SK-N-SH treated with all-trans-retinoic acid at 6 μM for 48 hours (cell line): ENCODE results near the gene TFEB.

Experiments used
- ATAC-seq: fragments of 200-7000 bp; cut with Tn5 transposase; 3 replicates; pipeline ENCODE4 v1.9.1; 2020; ENCODE audit warnings: mild to moderate bottlenecking, moderate library complexity
- ARNTL ChIP-seq: fragments of 450-650 bp; formaldehyde crosslinking; IDR thresholded peaks from 2 replicates; pipeline ENCODE4 v1.5.0; 2020; ENCODE audit warnings: low read depth, mild to moderate bottlenecking, moderate library complexity, borderline replicate concordance
- BACH2 ChIP-seq: fragments of 250-450 bp; sonication (Bioruptor Pico); IDR thresholded peaks from 2 replicates; pipeline ENCODE4 v1.9.0; 2021; ENCODE audit warnings: mild to moderate bottlenecking, borderline replicate concordance
- CSDC2 ChIP-seq: fragments of 250-450 bp; sonication (Bioruptor Pico); IDR thresholded peaks from 2 replicates; pipeline ENCODE4 v1.5.0; 2020; ENCODE audit warnings: mild to moderate bottlenecking, moderate library complexity
- ESRRG ChIP-seq: fragments of 250-450 bp; sonication (Bioruptor Pico); IDR thresholded peaks from 2 replicates; pipeline ENCODE4 v1.6.1; 2021; ENCODE audit warnings: mild to moderate bottlenecking
- GLIS3 ChIP-seq: fragments of 250-450 bp; sonication (Bioruptor Pico); IDR thresholded peaks from 2 replicates; pipeline ENCODE4 v1.5.0; 2020; ENCODE audit warnings: mild to moderate bottlenecking, moderate library complexity
- OSR1 ChIP-seq: fragments of 250-450 bp; sonication (Bioruptor Pico); IDR thresholded peaks from 2 replicates; pipeline ENCODE4 v1.8.0; 2022; ENCODE audit warnings: moderate library complexity, mild to moderate bottlenecking, inconsistent platforms
- PPARA ChIP-seq: fragments of 250-450 bp; sonication (Bioruptor Pico); IDR thresholded peaks from 2 replicates; pipeline ENCODE4 v1.5.0; 2020; ENCODE audit warnings: mild to moderate bottlenecking, borderline replicate concordance
- RARB ChIP-seq: fragments of 250-450 bp; sonication (Bioruptor Pico); IDR thresholded peaks from 2 replicates; pipeline ENCODE4 v1.8.0; 2021; ENCODE audit warnings: mild to moderate bottlenecking, moderate library complexity
- SNAI2 ChIP-seq: fragments of 250-450 bp; sonication (Bioruptor Pico); IDR thresholded peaks from 2 replicates; pipeline ENCODE4 v1.5.0; 2020; ENCODE audit warnings: mild to moderate bottlenecking, moderate library complexity
- TOX ChIP-seq: fragments of 250-450 bp; sonication (Bioruptor Pico); IDR thresholded peaks from 2 replicates; pipeline ENCODE4 v1.8.0; 2021; ENCODE audit warnings: mild to moderate bottlenecking, moderate library complexity, borderline replicate concordance
- ZC3H10 ChIP-seq: fragments of 250-450 bp; sonication (Bioruptor Pico); IDR thresholded peaks from 2 replicates; pipeline ENCODE4 v1.5.1; 2021; ENCODE audit warnings: mild to moderate bottlenecking, moderate library complexity
- ZFP30 ChIP-seq: fragments of 450-650 bp; formaldehyde crosslinking; IDR thresholded peaks from 2 replicates; pipeline ENCODE4 v1.5.0; 2022; ENCODE audit warnings: mild to moderate bottlenecking, moderate library complexity
- ZNF70 ChIP-seq: fragments of 450-650 bp; formaldehyde crosslinking; IDR thresholded peaks from 2 replicates; pipeline ENCODE4 v1.5.0; 2020; ENCODE audit warnings: mild to moderate bottlenecking, moderate library complexity
- ZNF8 ChIP-seq: fragments of 450-650 bp; formaldehyde crosslinking; IDR thresholded peaks from 2 replicates; pipeline ENCODE4 v1.5.0; 2020; ENCODE audit warnings: mild to moderate bottlenecking, moderate library complexity
- TF ChIP-seq, protein P1 (sequence below): fragments of 250-450 bp; sonication (Bioruptor Pico); IDR thresholded peaks from 2 replicates; pipeline ENCODE4 v1.8.0; 2021; ENCODE audit warnings: low read depth, mild to moderate bottlenecking, moderate library complexity, borderline replicate concordance
- TF ChIP-seq, protein P2 (sequence below): fragments of 250-450 bp; sonication (Bioruptor Pico); IDR thresholded peaks from 2 replicates; pipeline ENCODE4 v1.8.0; 2020; ENCODE audit warnings: mild to moderate bottlenecking, moderate library complexity, borderline replicate concordance
- TF ChIP-seq, protein P3 (sequence below): fragments of 250-450 bp; sonication (Bioruptor Pico); IDR thresholded peaks from 2 replicates; pipeline ENCODE4 v1.5.1; 2021; ENCODE audit warnings: mild to moderate bottlenecking, moderate library complexity
- TF ChIP-seq, protein P4 (sequence below): fragments of 250-450 bp; sonication (Bioruptor Pico); IDR thresholded peaks from 2 replicates; pipeline ENCODE4 v1.5.0; 2020; ENCODE audit warnings: mild to moderate bottlenecking, moderate library complexity
- TF ChIP-seq, protein P5 (sequence below): fragments of 250-450 bp; sonication (Bioruptor Pico); IDR thresholded peaks from 2 replicates; pipeline ENCODE4 v1.5.1; 2020; ENCODE audit warnings: low read depth, mild to moderate bottlenecking, moderate library complexity

Gene TFEB

DNA sequence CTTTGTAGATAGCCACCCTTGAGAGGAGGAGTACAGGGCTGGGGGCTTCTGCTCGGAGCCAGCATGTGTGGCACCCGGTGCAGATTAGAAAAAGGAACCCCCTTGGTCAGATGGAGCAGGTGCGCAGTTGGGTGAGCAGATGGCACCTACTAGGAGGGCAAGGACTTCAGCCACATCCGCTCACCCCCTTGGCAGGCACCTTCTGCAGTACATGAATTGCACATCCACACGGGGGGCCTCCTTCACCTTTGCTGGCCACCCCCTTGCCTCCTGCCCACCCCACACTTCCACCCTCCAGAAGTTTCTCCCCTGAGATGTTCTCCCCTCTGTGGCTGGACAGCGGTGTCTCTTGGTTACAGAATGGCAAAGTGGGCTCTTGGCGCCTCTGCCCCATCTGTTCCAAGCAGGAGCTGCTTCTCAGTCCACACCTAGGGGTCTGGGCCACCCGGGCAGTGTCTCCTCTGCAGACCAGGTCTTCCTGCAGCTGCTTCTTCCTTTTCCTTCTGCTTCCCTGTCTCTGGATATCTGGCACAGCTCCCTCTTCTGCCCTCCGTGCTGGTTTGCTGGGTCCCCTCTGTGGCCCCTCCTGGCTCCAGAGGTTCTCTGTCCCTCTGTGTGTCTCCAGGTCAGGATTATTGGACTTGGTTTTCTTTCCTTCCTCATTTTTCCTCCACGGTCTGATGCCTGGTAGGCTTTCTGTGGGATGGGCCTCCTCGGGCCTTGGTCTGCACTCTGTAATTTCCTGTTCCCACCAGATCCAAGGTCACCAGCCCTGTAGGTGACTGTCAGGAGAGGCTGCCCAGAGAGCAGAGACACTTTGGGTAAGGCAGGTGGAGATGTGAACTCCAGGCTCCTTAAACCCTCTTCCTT, 93.1 kb downstream of the TFEB start:
- TF ChIP-seq, protein P1, sequence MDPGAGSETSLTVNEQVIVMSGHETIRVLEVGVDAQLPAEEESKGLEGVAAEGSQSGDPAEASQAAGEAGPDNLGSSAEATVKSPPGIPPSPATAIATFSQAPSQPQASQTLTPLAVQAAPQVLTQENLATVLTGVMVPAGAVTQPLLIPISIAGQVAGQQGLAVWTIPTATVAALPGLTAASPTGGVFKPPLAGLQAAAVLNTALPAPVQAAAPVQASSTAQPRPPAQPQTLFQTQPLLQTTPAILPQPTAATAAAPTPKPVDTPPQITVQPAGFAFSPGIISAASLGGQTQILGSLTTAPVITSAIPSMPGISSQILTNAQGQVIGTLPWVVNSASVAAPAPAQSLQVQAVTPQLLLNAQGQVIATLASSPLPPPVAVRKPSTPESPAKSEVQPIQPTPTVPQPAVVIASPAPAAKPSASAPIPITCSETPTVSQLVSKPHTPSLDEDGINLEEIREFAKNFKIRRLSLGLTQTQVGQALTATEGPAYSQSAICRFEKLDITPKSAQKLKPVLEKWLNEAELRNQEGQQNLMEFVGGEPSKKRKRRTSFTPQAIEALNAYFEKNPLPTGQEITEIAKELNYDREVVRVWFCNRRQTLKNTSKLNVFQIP (CRISPR knock-in tag), result no peak
- TF ChIP-seq PPARA (CRISPR knock-in tag) (no peak), ZNF8 (CRISPR knock-in tag) (no peak)
- no peak for ATAC-seq

DNA sequence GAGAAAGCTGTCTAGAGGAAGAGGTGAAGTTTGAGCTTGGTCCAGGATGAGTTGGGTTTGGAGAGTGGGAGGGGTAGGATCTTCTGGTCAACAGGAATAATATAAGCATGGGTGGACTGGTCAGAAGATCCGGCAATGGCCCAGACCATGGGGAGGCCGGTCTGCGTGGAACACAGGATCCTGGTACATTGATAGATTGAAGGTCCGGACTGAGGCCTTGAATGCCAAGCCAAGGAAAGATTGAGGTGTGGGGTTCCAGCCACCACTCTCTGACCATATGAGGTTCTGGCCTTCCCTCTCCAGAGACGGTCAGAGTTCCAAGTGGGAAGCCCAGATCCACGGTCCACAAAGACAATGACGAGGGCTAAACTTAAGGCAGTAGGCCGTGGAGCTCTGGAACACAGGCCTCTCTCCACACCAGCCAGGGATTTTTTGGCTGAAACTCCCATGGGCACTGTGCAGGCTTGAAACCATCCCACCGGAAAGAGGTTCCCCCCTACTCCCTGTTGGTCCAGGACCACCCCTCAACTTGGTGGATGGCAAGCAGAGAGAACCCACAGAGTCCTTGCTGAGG, 94.0 kb downstream of the TFEB start:
- ATAC-seq, result no peak
- TF ChIP-seq OSR1 (CRISPR knock-in tag), result no peak
- TF ChIP-seq, all 23 proteins: peak for 0

DNA sequence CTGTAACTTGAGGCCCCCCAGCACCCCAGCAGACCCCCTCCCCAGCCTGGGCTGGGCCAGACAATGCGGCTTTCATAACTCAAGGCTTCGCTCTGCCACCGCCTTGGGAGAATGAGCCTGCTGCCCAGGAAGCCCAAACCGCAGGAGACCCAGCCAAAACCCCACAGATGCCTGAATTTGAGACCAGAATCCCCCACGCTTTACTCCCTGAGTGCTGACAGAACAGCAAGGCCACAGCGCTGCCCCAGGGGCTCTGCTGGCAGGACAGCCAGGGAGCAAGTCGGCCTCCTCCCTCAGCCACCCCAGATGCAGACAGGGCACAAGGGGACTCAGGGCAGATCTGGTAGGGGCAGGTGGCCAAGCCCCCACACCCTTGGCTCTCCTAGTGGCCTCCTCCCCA, 95.0 kb downstream of the TFEB start:
- TF ChIP-seq, protein P1 (CRISPR knock-in tag), result no peak
- TF ChIP-seq GLIS3, result no peak
- TF ChIP-seq OSR1 (CRISPR knock-in tag), result no peak
- TF ChIP-seq ZNF70 (CRISPR knock-in tag), result no peak
- no peak for TF ChIP-seq ARNTL
- no peak for TF ChIP-seq CSDC2 (CRISPR knock-in tag)
- TF ChIP-seq BACH2 (CRISPR knock-in tag), result no peak
- TF ChIP-seq, protein P2, sequence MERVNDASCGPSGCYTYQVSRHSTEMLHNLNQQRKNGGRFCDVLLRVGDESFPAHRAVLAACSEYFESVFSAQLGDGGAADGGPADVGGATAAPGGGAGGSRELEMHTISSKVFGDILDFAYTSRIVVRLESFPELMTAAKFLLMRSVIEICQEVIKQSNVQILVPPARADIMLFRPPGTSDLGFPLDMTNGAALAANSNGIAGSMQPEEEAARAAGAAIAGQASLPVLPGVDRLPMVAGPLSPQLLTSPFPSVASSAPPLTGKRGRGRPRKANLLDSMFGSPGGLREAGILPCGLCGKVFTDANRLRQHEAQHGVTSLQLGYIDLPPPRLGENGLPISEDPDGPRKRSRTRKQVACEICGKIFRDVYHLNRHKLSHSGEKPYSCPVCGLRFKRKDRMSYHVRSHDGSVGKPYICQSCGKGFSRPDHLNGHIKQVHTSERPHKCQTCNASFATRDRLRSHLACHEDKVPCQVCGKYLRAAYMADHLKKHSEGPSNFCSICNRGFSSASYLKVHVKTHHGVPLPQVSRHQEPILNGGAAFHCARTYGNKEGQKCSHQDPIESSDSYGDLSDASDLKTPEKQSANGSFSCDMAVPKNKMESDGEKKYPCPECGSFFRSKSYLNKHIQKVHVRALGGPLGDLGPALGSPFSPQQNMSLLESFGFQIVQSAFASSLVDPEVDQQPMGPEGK, result no peak
- TF ChIP-seq PPARA (CRISPR knock-in tag), result no peak
- TF ChIP-seq TOX (CRISPR knock-in tag), result no peak
- TF ChIP-seq SNAI2 (CRISPR knock-in tag), result no peak
- TF ChIP-seq, protein P3, sequence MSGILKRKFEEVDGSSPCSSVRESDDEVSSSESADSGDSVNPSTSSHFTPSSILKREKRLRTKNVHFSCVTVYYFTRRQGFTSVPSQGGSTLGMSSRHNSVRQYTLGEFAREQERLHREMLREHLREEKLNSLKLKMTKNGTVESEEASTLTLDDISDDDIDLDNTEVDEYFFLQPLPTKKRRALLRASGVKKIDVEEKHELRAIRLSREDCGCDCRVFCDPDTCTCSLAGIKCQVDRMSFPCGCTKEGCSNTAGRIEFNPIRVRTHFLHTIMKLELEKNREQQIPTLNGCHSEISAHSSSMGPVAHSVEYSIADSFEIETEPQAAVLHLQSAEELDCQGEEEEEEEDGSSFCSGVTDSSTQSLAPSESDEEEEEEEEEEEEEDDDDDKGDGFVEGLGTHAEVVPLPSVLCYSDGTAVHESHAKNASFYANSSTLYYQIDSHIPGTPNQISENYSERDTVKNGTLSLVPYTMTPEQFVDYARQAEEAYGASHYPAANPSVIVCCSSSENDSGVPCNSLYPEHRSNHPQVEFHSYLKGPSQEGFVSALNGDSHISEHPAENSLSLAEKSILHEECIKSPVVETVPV (CRISPR knock-in tag), result no peak
- no peak for TF ChIP-seq RARB
- no peak for TF ChIP-seq ESRRG (CRISPR knock-in tag)
- TF ChIP-seq ZC3H10 (CRISPR knock-in tag), result no peak
- no peak for TF ChIP-seq ZFP30 (CRISPR knock-in tag)
- TF ChIP-seq, protein P4, sequence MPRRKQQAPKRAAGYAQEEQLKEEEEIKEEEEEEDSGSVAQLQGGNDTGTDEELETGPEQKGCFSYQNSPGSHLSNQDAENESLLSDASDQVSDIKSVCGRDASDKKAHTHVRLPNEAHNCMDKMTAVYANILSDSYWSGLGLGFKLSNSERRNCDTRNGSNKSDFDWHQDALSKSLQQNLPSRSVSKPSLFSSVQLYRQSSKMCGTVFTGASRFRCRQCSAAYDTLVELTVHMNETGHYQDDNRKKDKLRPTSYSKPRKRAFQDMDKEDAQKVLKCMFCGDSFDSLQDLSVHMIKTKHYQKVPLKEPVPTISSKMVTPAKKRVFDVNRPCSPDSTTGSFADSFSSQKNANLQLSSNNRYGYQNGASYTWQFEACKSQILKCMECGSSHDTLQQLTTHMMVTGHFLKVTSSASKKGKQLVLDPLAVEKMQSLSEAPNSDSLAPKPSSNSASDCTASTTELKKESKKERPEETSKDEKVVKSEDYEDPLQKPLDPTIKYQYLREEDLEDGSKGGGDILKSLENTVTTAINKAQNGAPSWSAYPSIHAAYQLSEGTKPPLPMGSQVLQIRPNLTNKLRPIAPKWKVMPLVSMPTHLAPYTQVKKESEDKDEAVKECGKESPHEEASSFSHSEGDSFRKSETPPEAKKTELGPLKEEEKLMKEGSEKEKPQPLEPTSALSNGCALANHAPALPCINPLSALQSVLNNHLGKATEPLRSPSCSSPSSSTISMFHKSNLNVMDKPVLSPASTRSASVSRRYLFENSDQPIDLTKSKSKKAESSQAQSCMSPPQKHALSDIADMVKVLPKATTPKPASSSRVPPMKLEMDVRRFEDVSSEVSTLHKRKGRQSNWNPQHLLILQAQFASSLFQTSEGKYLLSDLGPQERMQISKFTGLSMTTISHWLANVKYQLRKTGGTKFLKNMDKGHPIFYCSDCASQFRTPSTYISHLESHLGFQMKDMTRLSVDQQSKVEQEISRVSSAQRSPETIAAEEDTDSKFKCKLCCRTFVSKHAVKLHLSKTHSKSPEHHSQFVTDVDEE (CRISPR knock-in tag), result no peak
- TF ChIP-seq ZNF8 (CRISPR knock-in tag), result no peak
- TF ChIP-seq, protein P5, sequence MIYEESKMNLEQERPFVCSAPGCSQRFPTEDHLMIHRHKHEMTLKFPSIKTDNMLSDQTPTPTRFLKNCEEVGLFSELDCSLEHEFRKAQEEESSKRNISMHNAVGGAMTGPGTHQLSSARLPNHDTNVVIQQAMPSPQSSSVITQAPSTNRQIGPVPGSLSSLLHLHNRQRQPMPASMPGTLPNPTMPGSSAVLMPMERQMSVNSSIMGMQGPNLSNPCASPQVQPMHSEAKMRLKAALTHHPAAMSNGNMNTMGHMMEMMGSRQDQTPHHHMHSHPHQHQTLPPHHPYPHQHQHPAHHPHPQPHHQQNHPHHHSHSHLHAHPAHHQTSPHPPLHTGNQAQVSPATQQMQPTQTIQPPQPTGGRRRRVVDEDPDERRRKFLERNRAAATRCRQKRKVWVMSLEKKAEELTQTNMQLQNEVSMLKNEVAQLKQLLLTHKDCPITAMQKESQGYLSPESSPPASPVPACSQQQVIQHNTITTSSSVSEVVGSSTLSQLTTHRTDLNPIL (CRISPR knock-in tag), result no peak
- ATAC-seq, result no peak
